HG03432 (cell line): ENCODE data around the gene SKIL.

Experiments
- ATAC-seq: cut with Tn5 transposase; IDR thresholded peaks from one replicate; pipeline ENCODE4 v1.9.1; 2021; ENCODE audit warnings: mild to moderate bottlenecking, moderate library complexity; ENCODE audit not compliant: unreplicated experiment

Gene SKIL

GRCh38 chr3:170346481-170347392, 10.8 kb upstream of the SKIL start:
- peak; percentile 56 for ATAC-seq

GRCh38 chr3:170350515-170351413, 6.8 kb upstream of the SKIL start:
- ATAC-seq: peak; percentile 61

- ATAC-seq: peak; percentile 10
These were observed 4.6 kb upstream of the SKIL start for GRCh38 chr3:170352936-170353335.

- ATAC-seq: no peak
These were observed 4.0 kb upstream of the SKIL start for GRCh38 chr3:170353485-170353884.

GRCh38 chr3:170354760-170355159, 2.8 kb upstream of the SKIL start:
- no peak for ATAC-seq

GRCh38 chr3:170355738-170356595, 1.5 kb upstream of the SKIL start:
- ATAC-seq: peak; percentile 23

GRCh38 chr3:170356596-170357175, 829 bp upstream of the SKIL start:
- peak; percentile 51 for ATAC-seq

GRCh38 chr3:170358042-170359010, 811 bp downstream of the SKIL start:
- ATAC-seq: peak; percentile 14

- ATAC-seq: no peak
These were observed 1.7 kb downstream of the SKIL start for GRCh38 chr3:170359178-170359704.

- no peak for ATAC-seq
These were observed 3.0 kb downstream of the SKIL start for GRCh38 chr3:170360466-170360865.

- ATAC-seq: no peak
These were observed 3.4 kb downstream of the SKIL start for GRCh38 chr3:170360916-170361315.

- no peak for ATAC-seq
These were observed 4.2 kb downstream of the SKIL start for GRCh38 chr3:170361711-170362110.

- ATAC-seq: no peak
These were observed 6.0 kb downstream of the SKIL start for GRCh38 chr3:170363471-170363994.

GRCh38 chr3:170364965-170365364, 7.5 kb downstream of the SKIL start:
- no peak for ATAC-seq

GRCh38 chr3:170367797-170368196, 10.3 kb downstream of the SKIL start:
- ATAC-seq: peak; percentile 39

- ATAC-seq: no peak
These were observed 11.4 kb downstream of the SKIL start for GRCh38 chr3:170368921-170369320.

GRCh38 chr3:170372190-170372879, 14.8 kb downstream of the SKIL start:
- peak; percentile 40 for ATAC-seq

GRCh38 chr3:170383567-170383966, 26.1 kb downstream of the SKIL start:
- no peak for ATAC-seq
